HCT116 (cell line): Measurements from ENCODE around the gene ABCC2. TPM values are rescaled to one million over a fixed set of nuclear protein-coding genes. Genes with fewer than 3 reads are reported as not detected.

ENCODE experiments used
- ATAC-seq: fragments of 200-7000 bp; cut with Tn5 transposase; 2 replicates; pipeline ENCODE4 v1.9.1; 2020; ENCODE audit warnings: mild to moderate bottlenecking, moderate library complexity
- BruUV-seq: library from RNA; stranded (reverse); fragments of 400-500 nt; replicated peaks from 2 replicates; lab custom pipeline; 2021; lab: Mats Ljungman, UMichigan
- CTCF ChIA-PET: fragments of 300-600 bp; sonication (Branson Sonifier 250); formaldehyde crosslinking; loops from one replicate; lab custom pipeline; 2021; ENCODE audit warnings: antibody characterized with exemption; lab: Charles Lee
- POLR2A ChIA-PET: fragments of 300-600, 350-600 bp; sonication (Branson Sonifier 250); formaldehyde crosslinking; loops from one replicate; lab custom pipeline; 2021; ENCODE audit warnings: antibody characterized with exemption; lab: Charles Lee
- RAD21 ChIA-PET, 2 experiments: fragments of 300-600 bp; sonication (Branson Sonifier 250); formaldehyde crosslinking; loops; one replicate each; lab custom pipeline; 2023; ENCODE audit warnings: low total read pairs in 2 of 2; ENCODE audit not compliant: uncharacterized antibody in 2 of 2, unreplicated experiment in 2 of 2, low non-redundant PET in 1 of 2; lab: Charles Lee
- DNase-seq: peaks from one replicate; pipeline ENCODE4 v3.0.0-alpha.2; 2010; ENCODE audit warnings: low read depth, low spot score
- H2AFZ ChIP-seq: fragments of 200-600 bp; shearing (Covaris generic), sonication (generic); 2 replicates; pipeline ENCODE4 v1.6.1; 2017; ENCODE audit warnings: low read depth, mixed run types, mixed read lengths, antibody characterized with exemption, low read length; ENCODE audit not compliant: poor library complexity, severe bottlenecking
- H3K27ac ChIP-seq: 2 replicates; pipeline ENCODE4 v1.5.1; 2012; ENCODE audit warnings: low read depth, low read length
- H3K27me3 ChIP-seq: fragments of 200-600 bp; sonication (generic); 2 replicates; pipeline ENCODE4 v1.6.1; 2016; ENCODE audit warnings: mixed run types, low read length, mixed read lengths; ENCODE audit not compliant: insufficient read depth
- H3K36me3 ChIP-seq, 2 experiments: fragments of 200-500 bp in 1 of 2; fragments of 200-600 bp in 1 of 2; sonication (Bioruptor generic) in 1 of 2; sonication (generic) in 1 of 2; 2 replicates each; pipeline versions ENCODE4 v1.5.1 to v1.6.1; 2014 to 2016; ENCODE audit warnings: low read length in 2 of 2, inconsistent platforms in 1 of 2, mixed read lengths in 1 of 2, mixed run types in 1 of 2; ENCODE audit not compliant: insufficient read depth in 2 of 2, control insufficient read depth in 1 of 2
- H3K4me1 ChIP-seq, 2 experiments: fragments of 200-600 bp in 1 of 2; sonication (generic) in 1 of 2; 2 replicates each; pipeline versions ENCODE4 v1.5.1 to v1.6.1; 2012 to 2017; ENCODE audit warnings: low read length in 2 of 2, inconsistent platforms in 1 of 2, mild to moderate bottlenecking in 1 of 2, mixed read lengths in 1 of 2, mixed run types in 1 of 2, moderate library complexity in 1 of 2; ENCODE audit not compliant: insufficient read depth in 2 of 2, control insufficient read depth in 1 of 2
- H3K4me2 ChIP-seq: fragments of 200-600 bp; sonication (generic); 2 replicates; pipeline ENCODE4 v1.6.1; 2017; ENCODE audit warnings: mixed run types, low read length, mixed read lengths
- H3K4me3 ChIP-seq, 2 experiments: fragments of 200-600 bp in 1 of 2; sonication (generic) in 1 of 2; replicated peaks in 1 of 2; 2 replicates each; pipeline ENCODE4 v1.5.1; 2011 to 2016; ENCODE audit warnings: low read length in 2 of 2, control low read depth in 1 of 2, low read depth in 1 of 2, mild to moderate bottlenecking in 1 of 2, mixed read lengths in 1 of 2, mixed run types in 1 of 2
- H3K79me2 ChIP-seq: fragments of 200-600 bp; sonication (generic); 2 replicates; pipeline ENCODE4 v1.6.1; 2017; ENCODE audit warnings: mild to moderate bottlenecking, mixed run types, low read length, moderate library complexity, mixed read lengths; ENCODE audit not compliant: insufficient read depth
- H3K9ac ChIP-seq: fragments of 200-600 bp; sonication (generic); 2 replicates; pipeline ENCODE4 v1.6.1; 2016; ENCODE audit warnings: low read length, mixed read lengths
- H3K9me2 ChIP-seq: fragments of 200-600 bp; sonication (generic), shearing (Covaris generic); 2 replicates; pipeline ENCODE4 v1.6.1; 2017; ENCODE audit warnings: mixed run types, mild to moderate bottlenecking, moderate library complexity; ENCODE audit not compliant: insufficient read depth
- H3K9me3 ChIP-seq, 2 experiments: fragments of 200-500 bp in 1 of 2; fragments of 200-600 bp in 1 of 2; sonication (Bioruptor generic) in 1 of 2; sonication (generic) in 1 of 2; 2 replicates each; pipeline ENCODE4 v1.6.1; 2014 to 2017; ENCODE audit warnings: low read length in 2 of 2, mixed read lengths in 2 of 2, inconsistent platforms in 1 of 2, low read depth in 1 of 2, mild to moderate bottlenecking in 1 of 2, mixed run types in 1 of 2, moderate library complexity in 1 of 2; ENCODE audit not compliant: control insufficient read depth in 1 of 2, insufficient read depth in 1 of 2
- H4K20me1 ChIP-seq: fragments of 200-600 bp; sonication (generic), shearing (Covaris generic); 2 replicates; pipeline ENCODE4 v1.6.1; 2017; ENCODE audit warnings: mixed run types, mild to moderate bottlenecking, moderate library complexity; ENCODE audit not compliant: insufficient read depth
- CBX3 ChIP-seq: IDR thresholded peaks from 2 replicates; pipeline ENCODE4 v1.6.1; 2012; ENCODE audit warnings: low read depth
- CEBPB ChIP-seq: IDR thresholded peaks from 2 replicates; pipeline ENCODE4 v1.6.1; 2012; ENCODE audit warnings: low read depth
- CTCF ChIP-seq, 3 experiments: fragments of 200-600 bp in 1 of 3; sonication (generic) in 1 of 3; IDR thresholded peaks in 2 of 3; conservative IDR thresholded peaks in 1 of 3; 2 replicates each; pipeline ENCODE4 v1.5.1; 2012 to 2017; ENCODE audit warnings: low read depth in 2 of 3, low read length in 2 of 3, antibody characterized with exemption in 1 of 3, borderline replicate concordance in 1 of 3, control low read depth in 1 of 3, mild to moderate bottlenecking in 1 of 3, mixed read lengths in 1 of 3, mixed run types in 1 of 3, moderate library complexity in 1 of 3; ENCODE audit not compliant: insufficient read depth in 1 of 3
- ELF1 ChIP-seq: IDR thresholded peaks from 2 replicates; pipeline ENCODE4 v1.6.1; 2012; ENCODE audit warnings: low read depth, borderline replicate concordance
- EZH2 ChIP-seq: fragments of 200-600 bp; sonication (generic); IDR thresholded peaks from 2 replicates; pipeline ENCODE4 v1.6.1; 2017; ENCODE audit warnings: antibody characterized with exemption, mixed run types
- MAX ChIP-seq: IDR thresholded peaks from 2 replicates; pipeline ENCODE4 v1.6.1; 2012
- POLR2AphosphoS5 ChIP-seq: IDR thresholded peaks from 2 replicates; pipeline ENCODE4 v1.6.1; 2011; ENCODE audit warnings: mild to moderate bottlenecking, low read depth, low read length, moderate library complexity
- RAD21 ChIP-seq: IDR thresholded peaks from 2 replicates; pipeline ENCODE4 v1.6.1; 2012; ENCODE audit warnings: low read depth, mild to moderate bottlenecking
- REST ChIP-seq: IDR thresholded peaks from 2 replicates; pipeline ENCODE4 v1.6.1; 2012; ENCODE audit warnings: low read depth
- SP1 ChIP-seq: IDR thresholded peaks from 2 replicates; pipeline ENCODE4 v1.6.1; 2012; ENCODE audit warnings: low read depth
- SRF ChIP-seq: IDR thresholded peaks from 2 replicates; pipeline ENCODE4 v1.6.1; 2012; ENCODE audit warnings: low read depth
- YY1 ChIP-seq: IDR thresholded peaks from 2 replicates; pipeline ENCODE4 v1.6.1; 2011; ENCODE audit warnings: low read length, low read depth, moderate library complexity, mild to moderate bottlenecking; ENCODE audit not compliant: insufficient replicate concordance; ENCODE audit errors: extremely low read depth
- ZFX ChIP-seq: fragments of 450-650 bp; IDR thresholded peaks from 2 replicates; pipeline ENCODE4 v1.6.1; 2017
- intact Hi-C: fragments of 100-400 bp; cut with micrococcal nuclease; formaldehyde crosslinking; loops from 2 replicates; pipeline ENCODE4 v1.10.0; 2022
- total RNA-seq: library from RNA; stranded (reverse); gene quantifications from one replicate; pipeline ENCODE4 v1.2.1, GENCODE V29; 2021; ENCODE audit not compliant: unreplicated experiment

The ABCC2 gene
- total RNA-seq, 1 experiment from 2014 or later, result 88.2 TPM

DNA sequence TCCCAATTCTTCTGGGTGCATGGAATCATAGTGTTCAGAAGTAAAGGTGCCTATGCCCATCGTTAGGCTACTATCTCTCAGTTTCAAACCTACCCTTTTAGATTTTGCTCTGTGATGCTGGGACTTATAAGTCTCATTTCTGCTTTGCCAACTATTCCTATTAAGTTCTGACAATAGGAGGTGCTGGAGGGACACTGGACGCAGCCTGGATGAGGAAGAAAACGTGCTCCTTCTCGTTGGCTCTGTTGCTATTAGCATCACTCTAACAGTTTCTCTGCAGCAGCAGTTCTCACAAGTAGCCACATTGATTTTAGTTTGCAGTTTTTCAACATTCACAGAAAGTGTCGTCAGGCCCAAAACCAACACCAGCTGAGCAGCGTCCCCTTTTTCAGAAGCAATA, 72.4 kb downstream of the ABCC2 start:
- Histone ChIP-seq H3K27me3 (no peaks in the 10 kb centered on the region), H3K9ac (no peak overlapping the region), H3K79me2 (no peaks in the 10 kb centered on the region), H3K9me2 (no peaks in the 10 kb centered on the region), H3K27ac (no peak overlapping the region), H3K36me3 (peaks cover 14 to 27% of the 10 kb centered on the region in 2 experiments; a peak in 3 of 4 replicates), H3K9me3 (no peaks in the 10 kb centered on the region), H4K20me1 (no peaks in the 10 kb centered on the region), H3K4me1 (peaks cover 3 to 7% of the 10 kb centered on the region in 2 experiments; a peak in 2 of 4 replicates), H3K4me3 (no peak overlapping the region), H2AFZ (no peak overlapping the region), H3K4me2 (no peak overlapping the region)
- RAD21 ChIA-PET, result no interaction called here
- peak; percentile 63 for ATAC-seq
- BruUV-seq, result no TSS peak
- CTCF ChIA-PET, result interaction anchor here (2.0 to 3.9 kb wide), 2 partner anchors 9 to 191 kb away, joined by 9 to 31 read pairs; no protein-coding TSS in a partner anchor
- TF ChIP-seq POLR2AphosphoS5, result no peak
- TF ChIP-seq SRF, result no peak
- TF ChIP-seq CTCF (IDR thresholded peaks at IDR 0.05 in 2 of 3, conservative IDR thresholded peaks at IDR 0.05 in 1 of 3; ENCODE audit: borderline replicate concordance in 1 of 3, insufficient read depth in 1 of 3, low read depth in 2 of 3, low read length in 2 of 3), result peak; percentile 60 to 81 (median 71)
- TF ChIP-seq ZFX, result no peak
- no peak for TF ChIP-seq ELF1
- no peak for TF ChIP-seq REST
- TF ChIP-seq RAD21, result peak; percentile 94
- no peak for TF ChIP-seq CEBPB
- TF ChIP-seq SP1, result no peak
- no peak for TF ChIP-seq EZH2
- no peak for TF ChIP-seq YY1
- TF ChIP-seq CBX3, result 0 out of 2 replicates have a peak, but pooled peaks have one; percentile 46
- TF ChIP-seq MAX, result 0 out of 2 replicates have a peak, but pooled peaks have one; percentile 31
- POLR2A ChIA-PET, result no interaction called here
- peak; percentile 51 for DNase-seq
- intact Hi-C loops, result loop anchor here (2.0 to 10.0 kb wide), 4 partner anchors 112 to 660 kb away; partner anchors contain the start of genes DNMBP and SEC31B
